Upper lobe of right lung (tissue), 1 donor: ENCODE results near the gene RNU5D-1. TPM values are rescaled to one million over a fixed set of nuclear protein-coding genes. Genes with fewer than 3 reads are reported as not detected.

Experiments
- ATAC-seq: fragments of 200-7000 bp; cut with Tn5 transposase; one replicate; pipeline ENCODE4 v1.9.1; 2020; ENCODE audit warnings: mild to moderate bottlenecking, moderate library complexity
- DNase-seq: peaks from one replicate; pipeline ENCODE4 v3.0.0-alpha.2; 2020
- H3K27ac ChIP-seq: fragments of 200-600 bp; one replicate; pipeline ENCODE4 v1.8.0; 2022
- H3K27me3 ChIP-seq: fragments of 200-600 bp; one replicate; pipeline ENCODE4 v1.8.0; 2022; ENCODE audit warnings: mild to moderate bottlenecking
- H3K36me3 ChIP-seq: fragments of 200-600 bp; one replicate; pipeline ENCODE4 v1.8.0; 2022
- H3K4me1 ChIP-seq: fragments of 200-600 bp; one replicate; pipeline ENCODE4 v1.8.0; 2022
- H3K4me3 ChIP-seq: fragments of 200-600 bp; one replicate; pipeline ENCODE4 v1.8.0; 2022; ENCODE audit warnings: mild to moderate bottlenecking
- H3K9me3 ChIP-seq: fragments of 200-600 bp; one replicate; pipeline ENCODE4 v1.8.0; 2022
- intact Hi-C: fragments of 100-400 bp; cut with DNase I; formaldehyde crosslinking; loops from one replicate; pipeline ENCODE4 v1.11.0; 2022
- total RNA-seq: library from RNA; stranded (reverse); fragmentation: NEBNext Ultra II Directional; extraction: Animal tissue kit (Norgen Biotek cat#: 25700); gene quantifications from one replicate; pipeline ENCODE4 v1.2.1, GENCODE V29; 2021
- TF ChIP-seq, protein P1 (sequence below): fragments of 200-600 bp; IDR thresholded peaks from one replicate; pipeline ENCODE4 v1.8.0; 2022; ENCODE audit warnings: antibody characterized with exemption
- donor health status: DM: no; HTN: yes; CAD: no; lungs with severe emphysema.

Gene RNU5D-1
- total RNA-seq, 1 donor from 2014 or later = not detected

DNA sequence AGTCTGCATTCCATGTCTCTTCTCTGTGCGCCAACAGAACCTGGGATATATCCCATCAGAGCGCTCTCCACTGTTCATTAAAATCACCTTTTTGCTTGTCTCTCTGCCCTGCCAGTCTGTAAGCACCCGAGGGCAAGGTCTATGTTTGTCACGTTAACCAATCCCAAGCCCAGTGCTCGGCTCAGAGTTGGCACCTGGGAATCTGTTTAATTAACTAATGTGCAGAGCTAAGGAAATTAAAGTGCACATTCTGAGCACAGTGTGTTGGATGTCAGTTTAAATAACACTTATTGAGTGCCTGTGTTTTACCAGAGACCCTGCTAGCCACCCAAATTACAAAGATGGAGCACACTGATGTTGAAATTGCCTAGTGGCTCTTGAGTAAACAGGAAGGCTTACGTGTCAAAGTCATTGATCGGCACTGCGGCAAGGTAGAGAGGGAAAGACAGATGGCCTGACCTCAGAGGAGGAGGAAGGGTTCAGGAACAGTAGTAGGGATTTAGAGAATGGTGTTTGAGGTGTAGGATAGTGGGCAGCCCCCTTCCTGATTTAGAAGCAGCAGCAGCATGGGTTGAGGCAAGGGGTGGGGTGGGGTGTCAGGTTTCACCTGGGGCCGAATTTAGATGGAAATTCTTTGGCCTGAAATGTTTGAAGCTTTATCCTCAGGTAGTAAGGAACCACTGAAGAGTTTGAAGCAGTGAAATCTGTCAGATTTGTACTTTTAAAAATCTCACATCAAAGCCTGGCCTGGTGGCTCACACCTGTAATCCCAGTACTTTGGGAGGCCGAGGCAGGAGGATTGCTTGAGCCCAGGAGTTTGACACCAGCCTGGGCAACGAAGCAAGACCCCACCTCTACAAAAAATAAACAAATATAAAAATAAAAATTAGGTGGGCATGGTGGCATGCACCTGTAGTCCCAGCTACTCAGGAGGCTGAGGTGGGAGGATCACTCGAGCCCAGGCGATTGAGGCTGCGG is 48.8 kb downstream of the RNU5D-1 start:
- ATAC-seq (peak; percentile 12), DNase-seq (peak; percentile 41)

More for the DNA sequence above, 48.8 kb downstream of the RNU5D-1 start:
- intact Hi-C loops = no loop called here
- Histone ChIP-seq H3K27me3 (no peaks in the 10 kb centered on the region), H3K4me1 (no peaks in the 10 kb centered on the region), H3K9me3 (no peaks in the 10 kb centered on the region), H3K27ac (no peak overlapping the region), H3K36me3 (no peaks in the 10 kb centered on the region), H3K4me3 (no peak overlapping the region)
- TF ChIP-seq, protein P1, sequence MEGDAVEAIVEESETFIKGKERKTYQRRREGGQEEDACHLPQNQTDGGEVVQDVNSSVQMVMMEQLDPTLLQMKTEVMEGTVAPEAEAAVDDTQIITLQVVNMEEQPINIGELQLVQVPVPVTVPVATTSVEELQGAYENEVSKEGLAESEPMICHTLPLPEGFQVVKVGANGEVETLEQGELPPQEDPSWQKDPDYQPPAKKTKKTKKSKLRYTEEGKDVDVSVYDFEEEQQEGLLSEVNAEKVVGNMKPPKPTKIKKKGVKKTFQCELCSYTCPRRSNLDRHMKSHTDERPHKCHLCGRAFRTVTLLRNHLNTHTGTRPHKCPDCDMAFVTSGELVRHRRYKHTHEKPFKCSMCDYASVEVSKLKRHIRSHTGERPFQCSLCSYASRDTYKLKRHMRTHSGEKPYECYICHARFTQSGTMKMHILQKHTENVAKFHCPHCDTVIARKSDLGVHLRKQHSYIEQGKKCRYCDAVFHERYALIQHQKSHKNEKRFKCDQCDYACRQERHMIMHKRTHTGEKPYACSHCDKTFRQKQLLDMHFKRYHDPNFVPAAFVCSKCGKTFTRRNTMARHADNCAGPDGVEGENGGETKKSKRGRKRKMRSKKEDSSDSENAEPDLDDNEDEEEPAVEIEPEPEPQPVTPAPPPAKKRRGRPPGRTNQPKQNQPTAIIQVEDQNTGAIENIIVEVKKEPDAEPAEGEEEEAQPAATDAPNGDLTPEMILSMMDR = no peak

Other genes with a start within 250 kb of the RNU5D-1 start
- 13.9 TPM for gene TMEM53, start 56.7 kb downstream of the RNU5D-1 start, total RNA-seq
- 5.9 TPM for gene ARMH1, start 56.5 kb downstream of the RNU5D-1 start, total RNA-seq
- gene KIF2C, start 8.7 kb upstream of the RNU5D-1 start, total RNA-seq = 0.93 TPM
- 1,338 TPM for gene RPS8, start 44.4 kb upstream of the RNU5D-1 start, total RNA-seq
- gene BEST4, start 57.0 kb upstream of the RNU5D-1 start, total RNA-seq = not detected
- 38.8 TPM for gene PLK3, start 69.2 kb upstream of the RNU5D-1 start, total RNA-seq
- not detected for gene DYNLT4, start 76.2 kb upstream of the RNU5D-1 start, total RNA-seq
- gene BTBD19, start 77.4 kb upstream of the RNU5D-1 start, total RNA-seq = 9.2 TPM
- gene PTCH2, start 112.1 kb upstream of the RNU5D-1 start, total RNA-seq = 0.64 TPM